DMS153 treated with DMSO at 0.1 percent for 48 hours (cell line): Measurements from ENCODE around the gene GPX6.
"Not testable (repeated sequence)": the region's sequence is repeated elsewhere in the genome, so short reads cannot be mapped to it uniquely, and the experiment has no call there.

Experiments used
- DNase-seq: peaks from one replicate; lab custom pipeline; 2025; ENCODE audit not compliant: unreplicated experiment; lab: John Stamatoyannopoulos, UW

The GPX6 gene

DNA sequence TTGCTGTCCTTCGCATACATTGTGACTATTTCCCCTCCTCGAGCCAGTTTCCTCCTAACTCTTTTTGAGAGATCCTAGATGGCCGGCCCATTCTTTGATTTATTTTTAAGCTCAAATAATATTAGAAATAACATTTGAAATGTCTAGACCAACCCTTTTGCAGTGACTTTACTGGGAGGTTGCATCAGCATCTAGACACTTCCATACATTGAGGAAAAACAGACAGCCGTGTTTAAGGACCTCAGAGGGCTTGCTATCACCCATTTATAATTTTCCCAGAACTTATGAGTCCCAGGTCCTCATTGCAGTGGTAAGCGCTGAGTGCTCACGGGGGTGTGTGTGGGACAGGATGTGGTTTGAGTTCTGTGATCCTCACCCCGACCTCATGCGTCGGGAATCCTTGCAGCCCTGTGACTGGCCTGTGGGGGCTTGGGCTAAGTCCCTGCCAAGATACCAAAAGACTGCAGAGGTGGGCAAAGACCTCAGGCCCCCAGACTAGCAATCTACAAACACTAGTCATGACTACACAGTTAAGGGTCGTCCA lies 10.0 kb upstream of the GPX6 start, which contains the start of gene GPX5:
Gene GPX5 (plus strand): TSS at position 386 of the 544 bp plus-strand sequence. CDS start 133 bp downstream, at position 519.
- no peak for DNase-seq

DNA sequence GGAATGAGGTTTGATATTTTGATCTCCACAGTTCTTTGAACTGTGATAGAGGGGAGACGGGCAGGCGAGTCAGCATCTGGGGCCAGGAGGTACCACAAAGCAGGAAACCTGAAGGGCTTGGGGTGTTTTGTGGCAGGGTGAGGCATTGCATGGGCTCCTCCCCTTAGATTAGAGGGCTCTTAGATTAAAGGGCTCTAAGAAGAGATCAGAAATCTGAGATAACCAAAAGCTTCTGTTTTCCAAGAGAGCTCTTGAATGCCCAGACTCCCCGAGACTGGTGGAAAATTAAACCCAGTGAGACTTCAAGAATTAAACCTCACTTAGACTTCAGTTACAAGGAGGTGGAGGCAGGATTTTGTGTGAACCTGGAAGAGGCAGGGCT lies 7.6 kb upstream of the GPX6 start:
- DNase-seq: no peak

DNA sequence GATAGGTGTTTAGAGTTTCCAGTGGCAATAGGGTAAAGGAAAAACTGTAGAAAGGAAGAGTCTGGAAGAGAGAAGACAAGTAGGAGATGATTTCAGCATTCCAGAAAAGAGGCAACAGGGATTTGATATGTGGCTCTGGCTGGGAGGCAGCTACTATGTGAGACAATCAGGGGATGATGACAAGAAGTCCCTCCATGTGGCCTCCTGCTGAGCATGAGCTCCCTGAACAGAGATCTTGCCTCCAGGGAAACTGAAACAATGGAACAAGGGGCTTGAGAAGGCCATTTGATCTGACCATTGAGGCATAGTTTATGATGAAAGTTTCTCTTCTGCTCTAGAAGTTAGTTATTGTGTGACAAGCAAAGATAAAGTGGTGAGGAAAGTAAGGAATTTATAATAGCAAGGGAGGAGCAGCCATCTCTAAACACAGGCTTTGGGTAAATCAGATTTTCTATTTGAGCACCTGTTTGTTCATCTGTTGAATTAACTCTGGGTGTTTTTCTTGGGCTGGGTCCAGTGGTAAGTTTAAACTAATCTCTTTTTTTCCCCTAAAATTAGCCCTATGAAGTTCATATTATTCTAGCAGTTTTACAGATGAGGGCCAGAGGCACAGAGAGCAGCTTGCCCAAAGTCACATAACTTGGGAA lies 7.1 kb upstream of the GPX6 start:
- no peak for DNase-seq

DNA sequence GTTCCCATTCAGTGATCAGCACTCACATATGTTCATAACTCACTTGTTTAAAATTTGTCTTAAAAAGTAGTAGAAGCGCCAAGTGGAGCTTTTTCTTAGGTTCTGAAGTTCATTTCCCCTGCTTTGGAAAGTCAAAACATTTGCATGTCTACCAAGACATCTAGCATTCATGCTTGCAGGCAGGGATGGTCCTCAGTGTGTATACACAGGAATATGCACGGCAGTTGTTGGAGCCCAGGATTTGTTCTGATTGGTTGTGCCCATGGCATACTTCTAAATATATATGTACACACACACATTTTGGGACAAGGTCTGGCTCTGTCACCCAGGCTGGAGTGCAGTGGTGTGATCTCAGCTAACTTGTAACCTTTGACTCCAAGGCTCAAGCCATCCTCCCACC lies 2.4 kb upstream of the GPX6 start:
- no peak for DNase-seq

DNA sequence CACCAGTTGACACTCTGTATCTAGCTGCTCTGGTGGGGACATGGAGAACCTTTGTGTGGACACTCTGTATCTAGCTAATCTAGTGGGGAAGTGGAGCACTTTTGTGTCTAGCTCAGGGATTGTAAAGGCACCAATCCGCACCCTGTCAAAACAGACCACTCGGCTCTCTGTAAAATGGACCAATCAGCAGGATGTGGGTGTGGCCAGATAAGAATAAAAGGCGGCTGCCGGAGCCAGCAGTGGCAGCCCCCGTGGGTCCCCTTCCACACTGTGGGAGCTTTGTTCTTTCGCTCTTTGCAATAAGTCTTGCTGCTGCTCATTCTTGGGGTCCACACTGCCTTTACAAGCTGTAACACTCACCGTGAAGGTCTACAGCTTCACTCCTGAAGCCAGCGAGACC lies 3.2 kb downstream of the GPX6 start:
- not testable (repeated sequence) for DNase-seq

DNA sequence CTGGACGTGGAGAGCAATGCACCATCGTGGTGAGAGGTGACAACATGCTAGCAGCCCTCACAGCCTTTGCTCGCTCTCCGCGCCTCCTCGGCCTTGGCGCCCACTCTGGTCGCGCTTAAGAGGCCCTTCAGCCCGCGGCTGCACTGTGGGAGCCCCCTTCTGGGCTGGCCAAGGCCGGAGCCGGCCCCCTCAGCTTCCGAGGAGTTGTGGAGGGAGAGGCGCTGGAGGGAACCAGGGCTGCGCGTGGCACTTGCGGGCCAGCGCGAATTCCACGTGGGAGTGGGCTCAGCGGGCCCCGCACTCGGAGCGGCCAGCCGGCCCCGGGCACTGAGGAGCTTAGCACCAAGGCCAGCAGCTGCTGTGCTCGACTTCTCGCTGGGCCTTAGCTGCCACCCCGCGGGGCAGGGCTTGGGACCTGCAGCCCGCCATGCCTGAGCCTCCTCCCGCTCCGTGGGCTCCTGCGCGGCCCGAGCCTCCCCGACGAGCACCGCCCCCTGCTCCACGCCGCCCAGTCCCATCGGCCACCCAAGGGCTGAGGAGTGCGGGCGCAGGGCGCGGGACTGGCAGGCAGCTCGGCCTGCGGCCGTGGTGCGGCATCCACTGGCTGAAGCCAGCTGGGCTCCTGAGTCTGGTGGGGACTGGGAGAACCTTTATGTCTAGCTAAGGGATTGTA lies 3.8 kb downstream of the GPX6 start:
- DNase-seq: no peak

DNA sequence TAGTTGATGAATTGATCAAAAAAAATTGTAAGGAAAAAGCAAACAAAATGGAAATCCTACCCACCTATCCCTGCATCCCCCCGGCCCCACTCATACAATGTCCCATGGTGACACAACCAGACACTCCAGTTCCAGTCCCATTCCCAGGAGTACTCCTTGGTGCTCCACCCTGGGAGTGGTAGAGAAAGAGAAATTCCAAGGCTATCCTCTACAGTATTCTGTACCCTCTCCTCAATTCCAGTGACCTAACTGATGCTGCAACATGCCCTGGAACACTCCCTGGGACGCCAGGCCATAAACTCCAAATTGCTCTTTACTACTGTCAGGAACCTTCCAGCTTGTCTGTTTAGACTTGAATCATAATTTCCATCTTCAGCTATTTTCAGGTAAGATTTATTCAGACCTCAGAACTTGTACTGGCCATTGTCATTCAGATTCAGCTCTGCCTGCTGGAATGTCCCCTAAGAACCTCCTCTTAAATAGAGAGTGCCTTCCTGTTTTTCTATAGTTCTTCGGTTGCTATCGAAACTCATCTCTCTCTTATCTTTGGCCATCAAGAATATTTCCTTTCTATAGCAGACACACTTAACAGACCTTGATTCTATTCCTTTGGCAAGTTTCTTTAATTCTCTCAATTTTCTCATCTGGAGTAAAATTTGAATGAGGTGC lies 8.7 kb downstream of the GPX6 start:
- DNase-seq: no peak

DNA sequence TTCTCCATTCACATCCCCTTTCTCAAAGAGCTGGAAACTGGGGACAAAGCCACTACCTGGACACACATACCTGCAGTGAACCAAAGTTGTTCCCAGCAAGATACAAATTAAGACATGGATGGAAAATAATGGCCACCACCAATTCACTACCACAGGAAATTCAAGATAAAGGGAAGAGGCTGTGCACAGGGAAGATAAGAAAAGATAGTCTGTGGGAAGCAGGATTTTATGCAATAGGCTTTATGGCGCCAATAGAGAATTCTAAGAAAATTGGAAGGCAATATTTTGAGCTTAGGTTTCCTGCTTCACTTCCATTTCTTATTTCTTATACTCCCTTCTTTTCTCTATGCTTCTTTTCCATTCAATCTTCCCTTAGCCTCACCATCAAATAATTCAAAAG lies 9.9 kb downstream of the GPX6 start:
- no peak for DNase-seq

DNA sequence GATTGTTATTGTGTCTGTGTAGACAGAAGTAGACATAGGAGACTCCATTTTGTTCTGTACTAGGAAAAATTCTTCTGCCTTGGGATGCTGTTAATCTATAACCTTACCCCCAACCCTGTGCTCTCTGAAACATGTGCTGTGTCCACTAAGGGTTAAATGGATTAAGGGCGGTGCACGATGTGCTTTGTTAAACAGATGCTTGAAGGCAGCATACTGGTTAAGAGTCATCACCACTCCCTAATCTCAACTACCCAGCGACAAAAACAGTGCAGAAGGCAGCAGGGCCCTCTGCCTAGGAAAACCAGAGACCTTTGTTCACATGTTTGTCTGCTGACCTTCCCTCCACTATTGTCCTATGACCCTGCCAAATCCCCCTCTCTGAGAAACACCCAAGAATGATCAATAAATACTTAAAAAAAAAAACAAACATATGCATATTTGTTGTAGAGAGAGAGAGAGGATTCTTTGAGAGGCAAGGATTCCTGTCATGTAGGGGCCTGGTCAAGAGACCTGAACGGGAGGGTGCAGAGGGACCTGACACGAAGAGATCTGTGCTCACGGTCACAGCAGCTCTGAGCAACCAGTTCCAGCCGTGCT lies 12.8 kb downstream of the GPX6 start:
- not testable (repeated sequence) for DNase-seq

DNA sequence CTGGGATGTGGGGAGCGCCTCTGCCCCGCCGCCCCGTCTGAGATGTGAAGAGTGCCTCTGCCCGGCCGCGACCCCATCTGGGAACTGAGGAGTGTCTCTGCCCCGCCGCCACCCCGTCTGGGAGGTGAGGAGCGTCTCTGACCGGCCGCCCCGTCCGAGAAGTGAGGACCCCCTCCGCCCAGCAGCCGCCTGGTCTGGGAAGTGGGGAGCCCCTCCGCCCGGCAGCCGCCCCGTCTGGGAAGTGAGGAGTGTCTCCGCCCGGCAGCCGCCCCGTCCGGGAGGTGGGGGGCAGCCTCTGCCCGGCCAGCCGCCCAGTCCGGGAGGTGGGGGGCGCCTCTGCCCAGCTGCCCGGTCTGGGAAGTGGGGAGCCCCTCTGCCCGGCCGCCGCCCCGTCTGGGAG lies 13.5 kb downstream of the GPX6 start:
- DNase-seq: not testable (repeated sequence)

DNA sequence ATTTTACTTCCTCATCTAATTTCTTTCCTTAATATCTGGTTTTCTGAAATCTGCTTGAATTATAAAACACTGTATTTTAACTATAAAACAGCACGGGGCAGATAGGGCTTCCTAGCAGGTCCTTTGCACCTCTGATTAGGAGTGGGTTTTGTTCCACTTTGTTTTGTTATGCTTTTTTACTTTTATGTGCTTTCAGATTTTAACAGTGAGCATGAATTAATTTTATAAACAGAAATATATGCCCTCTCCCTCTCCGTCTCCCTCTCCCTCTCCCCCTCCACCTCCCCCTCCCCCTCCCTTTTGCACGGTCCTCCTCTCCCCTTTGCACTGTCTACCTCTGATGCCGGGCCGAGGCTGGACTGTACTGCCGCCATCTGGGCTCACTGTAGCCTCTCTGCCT lies 14.3 kb downstream of the GPX6 start:
- DNase-seq: no peak

DNA sequence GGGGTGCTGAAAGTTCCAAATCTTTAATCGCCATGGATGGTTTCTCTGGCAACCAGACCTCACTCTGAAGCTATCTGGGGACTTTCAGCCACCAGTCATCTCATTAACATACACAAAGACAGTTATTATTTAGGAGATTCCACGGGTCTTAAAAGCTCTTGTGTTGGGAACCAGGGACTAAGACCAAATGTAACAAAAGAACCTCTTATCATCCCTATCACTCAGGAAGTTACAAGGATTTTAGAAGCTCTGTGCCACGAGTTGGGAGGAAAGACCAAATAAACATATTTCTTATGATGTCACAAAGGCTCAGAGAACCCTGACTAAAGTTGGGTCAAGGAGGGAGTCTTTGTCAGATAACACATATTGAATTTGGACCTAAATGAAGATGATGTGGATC lies 17.7 kb downstream of the GPX6 start:
- no peak for DNase-seq

DNA sequence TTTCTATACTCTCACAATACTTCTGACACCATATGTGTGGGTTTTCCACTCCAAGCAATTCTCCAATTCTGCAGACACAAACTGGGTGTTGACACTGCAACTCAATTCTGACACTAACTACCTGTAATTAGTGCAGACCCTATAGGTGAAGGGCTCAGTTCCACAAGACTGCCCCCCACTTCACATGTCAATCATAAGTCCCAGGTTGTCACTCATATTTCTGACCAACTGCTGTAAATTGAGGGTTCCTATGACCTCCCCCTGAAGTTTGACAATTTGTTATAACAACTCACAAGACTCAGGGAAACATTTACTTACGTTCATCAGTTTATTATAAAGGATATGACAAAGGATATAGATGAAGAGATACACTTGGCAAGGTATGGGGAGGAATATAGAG lies 18.3 kb downstream of the GPX6 start:
- DNase-seq: no peak

DNA sequence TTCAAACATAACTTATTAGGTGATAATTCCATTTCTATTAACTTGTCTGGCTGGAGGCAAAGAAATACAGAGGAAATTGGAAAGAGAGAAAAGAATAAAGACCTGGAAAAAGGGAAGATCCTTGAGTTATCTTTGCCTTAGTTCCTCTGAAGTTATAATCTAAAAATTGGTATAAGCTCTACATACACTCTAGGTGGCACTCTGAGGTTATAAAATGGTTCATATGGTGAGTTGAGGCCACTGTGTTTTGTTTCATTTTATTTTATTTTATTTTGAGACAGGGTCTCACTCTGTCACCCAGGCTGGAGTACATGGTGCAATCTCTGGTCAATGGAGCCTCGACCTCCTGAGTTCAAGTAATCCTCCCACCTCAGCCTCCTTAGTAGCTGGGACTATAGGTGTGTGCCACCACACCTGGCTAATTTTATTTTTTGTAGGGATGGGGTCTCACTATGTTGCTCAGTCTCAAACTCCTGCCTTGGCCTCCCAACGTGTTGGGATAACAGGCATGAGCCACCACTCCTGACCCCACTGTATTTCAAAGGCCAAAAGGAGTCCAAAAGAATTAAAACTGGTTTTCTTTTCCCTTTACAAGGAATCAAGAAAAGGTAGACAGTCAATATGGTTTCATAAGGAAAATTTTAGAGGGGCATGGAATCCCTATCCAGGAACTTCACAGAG lies 19.4 kb downstream of the GPX6 start:
- DNase-seq: peak; percentile 9

DNA sequence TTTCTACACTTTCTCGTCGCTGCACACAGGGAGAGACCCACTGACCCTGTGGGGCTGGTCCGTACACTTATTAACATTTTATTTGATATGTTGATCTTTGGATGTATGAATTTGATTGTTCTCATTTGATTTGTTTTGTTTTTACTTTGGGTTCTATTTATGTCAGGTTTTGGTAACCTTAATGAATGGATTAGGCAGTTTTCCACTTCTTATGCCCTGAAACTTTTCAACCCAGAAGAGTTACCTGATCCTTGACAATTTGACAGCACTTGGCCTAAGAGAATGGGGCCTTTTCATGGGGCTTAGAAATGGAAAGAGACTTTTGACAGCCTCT lies 23.6 kb downstream of the GPX6 start:
- DNase-seq: no peak

DNA sequence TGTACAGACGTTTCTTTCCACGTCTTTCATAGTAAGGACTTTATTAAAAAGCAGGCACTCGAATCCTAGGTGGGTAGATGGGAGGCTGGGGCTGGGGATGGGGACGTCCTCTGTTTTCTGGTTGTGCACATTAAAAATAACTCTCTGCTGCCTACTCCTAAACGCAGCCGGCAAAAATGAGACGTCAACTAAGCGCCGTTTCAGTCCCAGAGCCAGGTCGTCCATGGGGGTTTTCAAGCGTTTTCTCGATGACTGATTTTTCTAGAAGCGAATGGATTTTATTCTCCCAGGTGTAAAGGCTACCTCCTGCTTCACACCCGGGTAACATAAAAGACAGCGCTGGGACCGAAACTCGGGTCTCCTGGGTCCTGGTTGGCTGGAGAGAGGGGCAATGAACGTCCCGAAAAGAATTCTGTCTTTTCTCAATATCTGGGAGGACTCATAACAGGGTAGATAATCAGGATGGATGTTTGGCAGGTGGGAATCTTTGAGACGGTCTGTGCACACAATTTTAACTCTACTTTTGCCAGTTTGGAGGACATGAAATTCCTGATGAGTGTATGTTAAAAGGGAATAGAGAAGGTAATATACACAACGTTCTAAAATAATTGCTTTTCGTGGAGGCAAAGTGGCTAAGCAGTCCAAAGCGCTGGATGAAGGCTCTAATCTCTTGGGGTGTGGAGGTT lies 25.2 kb downstream of the GPX6 start:
- no peak for DNase-seq

DNA sequence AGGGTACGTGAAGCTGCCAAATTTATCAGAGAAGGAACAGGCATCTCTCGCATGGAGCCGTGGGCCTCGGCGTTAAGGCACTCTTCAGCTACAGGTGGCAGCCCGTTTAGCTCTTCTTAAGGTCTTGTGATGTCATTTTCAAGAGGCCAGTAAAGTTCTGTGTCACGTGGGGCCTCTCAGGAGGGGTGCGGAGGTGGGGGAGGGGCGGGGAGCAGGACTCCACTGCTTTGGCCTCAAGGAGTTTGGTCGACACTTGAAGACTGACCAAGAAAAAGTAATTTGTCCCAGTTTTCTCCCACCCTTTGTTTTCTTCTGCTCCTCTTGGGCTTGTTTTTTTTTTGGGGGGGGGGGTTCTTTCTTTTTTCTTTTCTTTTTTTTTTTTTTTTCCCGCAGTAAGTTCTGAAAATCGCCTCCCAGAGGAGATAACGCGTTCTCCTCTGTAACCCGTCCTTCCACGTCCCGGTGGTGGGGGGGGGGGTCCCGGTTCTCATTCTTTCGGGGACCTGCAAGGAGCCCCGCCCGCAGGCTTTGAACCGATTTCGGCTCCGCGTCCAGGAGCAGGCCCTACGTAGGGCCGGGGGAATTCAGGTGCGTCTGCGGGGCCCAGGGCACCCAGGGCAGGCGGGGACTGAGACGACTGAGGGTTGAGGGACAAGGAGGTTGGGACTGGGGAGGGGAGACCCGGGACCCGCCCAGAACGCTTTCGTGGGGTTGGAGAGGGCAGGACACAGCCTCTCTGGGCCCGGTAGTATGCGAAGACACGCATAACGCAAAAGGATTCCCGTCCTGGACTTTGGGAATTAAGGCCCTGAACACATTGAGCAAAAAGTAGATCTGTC lies 26.0 kb downstream of the GPX6 start:
- DNase-seq: no peak

DNA sequence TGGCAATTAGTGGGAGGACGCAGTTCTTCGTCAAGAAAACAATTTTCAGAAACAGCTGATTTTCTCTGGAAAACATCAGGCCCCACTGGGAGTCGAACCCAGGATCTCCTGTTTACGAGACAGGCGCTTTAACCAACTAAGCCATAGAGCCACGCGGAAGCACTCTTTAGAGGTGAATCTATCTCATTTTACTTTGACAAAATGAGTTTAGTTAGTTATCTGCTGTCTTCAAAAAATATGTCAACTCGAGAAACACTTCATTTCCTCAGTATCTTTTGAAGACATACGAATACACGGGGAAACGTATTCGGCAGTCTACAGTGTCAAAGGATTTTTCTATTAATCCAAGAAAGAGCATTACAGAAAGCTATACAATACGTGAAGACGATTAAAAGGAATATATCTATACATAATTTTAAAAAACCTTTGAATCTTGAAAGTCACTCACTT lies 26.7 kb downstream of the GPX6 start:
- no peak for DNase-seq

DNA sequence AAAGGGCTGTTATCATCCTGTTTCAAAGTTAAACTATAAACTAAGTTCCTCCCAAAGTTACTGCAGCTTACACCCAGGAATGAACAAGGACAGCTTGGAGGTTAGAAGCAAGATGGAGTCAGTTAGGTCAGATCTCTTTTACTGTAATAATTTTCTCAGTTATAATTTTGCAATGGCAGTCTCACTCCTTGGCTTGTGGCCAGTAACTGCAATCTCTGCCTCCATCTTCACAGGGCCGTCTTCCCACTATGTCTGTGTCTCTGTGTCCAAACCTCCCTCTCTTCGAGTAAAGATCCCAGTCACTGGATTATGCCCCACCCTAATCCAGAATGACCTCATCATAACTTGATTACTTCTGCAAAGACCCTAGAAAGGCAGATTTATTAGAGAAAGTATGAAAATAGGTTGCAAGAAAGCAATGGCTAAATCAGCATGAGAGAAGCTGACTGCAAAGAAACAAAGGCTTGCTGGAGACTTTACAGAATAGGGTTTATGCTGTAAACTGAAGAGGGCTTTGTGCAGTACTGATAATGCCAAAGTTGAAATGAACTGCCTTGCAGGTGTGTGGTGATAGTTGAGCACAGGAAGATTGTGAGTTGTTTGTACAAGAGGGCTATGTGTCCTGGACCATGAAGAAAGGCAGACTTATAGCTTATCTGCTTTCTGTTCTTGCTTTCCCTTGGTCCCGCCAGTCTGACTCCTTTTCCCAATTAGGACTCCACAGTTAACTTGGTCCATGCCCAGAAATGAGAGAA lies 28.4 kb downstream of the GPX6 start:
- no peak for DNase-seq
